ENCODE results near the gene ANKRD26.

ANKRD26 gene

DNA sequence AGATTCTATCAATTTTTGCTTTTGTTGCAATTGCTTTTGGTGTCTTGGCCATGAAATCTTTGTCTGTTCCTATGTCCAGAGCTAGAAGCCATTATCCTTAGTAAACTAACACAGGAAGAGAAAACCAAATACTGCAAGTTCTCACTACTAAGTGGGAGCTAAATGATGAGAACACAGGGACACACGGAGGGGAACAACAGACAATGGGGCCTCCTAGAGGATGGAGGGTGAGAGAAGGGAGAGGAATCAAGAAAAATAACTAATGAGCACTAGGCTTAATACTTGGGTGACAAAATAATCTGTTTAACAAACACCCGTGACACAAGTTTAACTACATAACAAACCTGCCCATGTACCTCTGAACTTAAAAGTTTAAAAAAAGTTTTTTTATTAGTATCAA lies 78.2 kb downstream of the ANKRD26 start:
- H3K27ac ChIP-seq (ENCODE audit: low read length): no peak overlapping the region
- H3K9ac ChIP-seq (ENCODE audit: low read length in 2 of 2): no peak overlapping the region

DNA sequence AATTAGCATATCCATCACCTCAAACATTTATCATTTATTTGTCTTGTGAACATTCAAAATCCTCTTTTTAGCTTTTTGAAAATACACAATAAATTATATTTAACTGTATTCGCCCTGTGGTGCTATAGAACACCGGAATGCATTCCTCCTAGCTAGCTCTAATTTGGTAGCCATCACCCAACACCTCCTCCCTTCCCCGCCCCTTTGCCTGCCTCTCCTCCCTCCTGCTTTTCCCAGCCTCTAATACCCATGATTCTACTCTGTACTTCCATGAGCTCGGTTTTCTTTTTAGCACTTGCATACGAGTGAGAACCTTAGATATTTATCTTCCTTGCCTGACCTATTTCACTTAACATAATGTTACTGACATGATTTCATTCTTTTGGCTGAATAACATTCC lies 80.1 kb downstream of the ANKRD26 start:
- no peak overlapping the region for H3K9ac ChIP-seq (ENCODE audit: low read length in 2 of 2)
- H3K9me3 ChIP-seq (ENCODE audit: control insufficient read depth in 2 of 2, low read length in 2 of 2): no peaks in the 10 kb centered on the region
- peaks cover 0 to 3% of the 10 kb centered on the region in 2 donors for H3K36me3 ChIP-seq (ENCODE audit: control insufficient read depth in 2 of 2, insufficient read depth in 2 of 2, low read length in 2 of 2)
- H3K27me3 ChIP-seq (ENCODE audit: control insufficient read depth in 1 of 2, insufficient read depth in 2 of 2, low read length in 2 of 2): no peaks in the 10 kb centered on the region
- no peak overlapping the region for H3K27ac ChIP-seq (ENCODE audit: low read length)
- H3K4me1 ChIP-seq (ENCODE audit: control insufficient read depth, insufficient read depth, low read length): no peaks in the 10 kb centered on the region
- H3K4me3 ChIP-seq (ENCODE audit: low read length in 2 of 2): no peak overlapping the region

More for the DNA sequence above, 78.2 kb downstream of the ANKRD26 start:
- no peaks in the 10 kb centered on the region for H3K4me1 ChIP-seq (ENCODE audit: control insufficient read depth, insufficient read depth, low read length)
- H3K36me3 ChIP-seq (ENCODE audit: control insufficient read depth in 2 of 2, insufficient read depth in 2 of 2, low read length in 2 of 2): peaks cover 0 to 11% of the 10 kb centered on the region in 2 donors
- H3K27me3 ChIP-seq (ENCODE audit: control insufficient read depth in 1 of 2, insufficient read depth in 2 of 2, low read length in 2 of 2): no peaks in the 10 kb centered on the region
- no peak overlapping the region for H3K4me3 ChIP-seq (ENCODE audit: low read length in 2 of 2)
- no peaks in the 10 kb centered on the region for H3K9me3 ChIP-seq (ENCODE audit: control insufficient read depth in 2 of 2, low read length in 2 of 2)

DNA sequence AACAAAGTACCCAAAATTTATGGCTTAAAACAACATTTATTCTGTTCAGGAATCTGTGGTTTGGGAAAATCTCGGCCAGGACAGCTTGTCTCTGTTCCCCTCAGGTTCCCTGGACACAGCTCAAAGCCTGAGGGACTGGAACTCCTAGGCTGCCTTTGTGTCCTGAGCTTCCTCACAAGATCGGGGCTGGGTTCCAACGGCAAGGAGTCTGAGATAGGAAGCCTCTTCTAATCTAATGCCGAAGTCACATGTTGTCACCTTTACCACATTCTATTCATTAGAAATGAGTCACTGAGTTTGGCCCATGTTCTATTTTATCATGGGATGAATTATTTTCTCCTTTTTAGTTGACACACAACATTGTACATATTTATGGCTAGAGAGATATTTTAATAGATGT lies 80.5 kb downstream of the ANKRD26 start:
- Histone ChIP-seq H3K27me3 (ENCODE audit: control insufficient read depth in 1 of 2, insufficient read depth in 2 of 2, low read length in 2 of 2) (no peaks in the 10 kb centered on the region), H3K9ac (ENCODE audit: low read length in 2 of 2) (no peak overlapping the region), H3K36me3 (ENCODE audit: control insufficient read depth in 2 of 2, insufficient read depth in 2 of 2, low read length in 2 of 2) (peaks cover 0 to 3% of the 10 kb centered on the region in 2 donors), H3K9me3 (ENCODE audit: control insufficient read depth in 2 of 2, low read length in 2 of 2) (no peaks in the 10 kb centered on the region), H3K27ac (ENCODE audit: low read length) (no peak overlapping the region), H3K4me1 (ENCODE audit: control insufficient read depth, insufficient read depth, low read length) (no peaks in the 10 kb centered on the region), H3K4me3 (ENCODE audit: low read length in 2 of 2) (no peak overlapping the region)

DNA sequence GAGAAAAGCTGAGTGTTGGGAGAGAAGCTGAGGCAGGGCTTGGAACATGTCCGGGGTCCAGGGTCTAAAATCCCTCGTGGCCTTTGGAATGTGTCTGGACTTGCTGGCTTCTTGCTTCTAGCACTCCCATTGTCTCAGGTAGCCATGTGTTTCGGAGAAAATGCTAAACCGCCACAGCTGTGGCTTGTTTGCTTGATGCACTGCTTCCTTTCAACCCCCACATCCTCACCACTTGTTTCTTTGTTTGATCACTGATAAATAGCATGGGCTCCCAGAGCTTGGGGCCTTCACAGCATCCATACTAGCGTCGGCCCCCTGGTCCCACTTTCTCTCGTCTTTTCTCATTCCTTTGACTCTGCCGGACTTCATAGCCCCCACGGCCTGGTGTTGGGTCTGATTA lies 102.7 kb downstream of the ANKRD26 start:
- no peak overlapping the region for H3K27ac ChIP-seq (ENCODE audit: low read length)
- no peaks in the 10 kb centered on the region for H3K4me1 ChIP-seq (ENCODE audit: control insufficient read depth, insufficient read depth, low read length)
- H3K36me3 ChIP-seq (ENCODE audit: control insufficient read depth in 2 of 2, insufficient read depth in 2 of 2, low read length in 2 of 2): no peaks in the 10 kb centered on the region
- no peaks in the 10 kb centered on the region for H3K9me3 ChIP-seq (ENCODE audit: control insufficient read depth in 2 of 2, low read length in 2 of 2)
- no peak overlapping the region for H3K4me3 ChIP-seq (ENCODE audit: low read length in 2 of 2)
- H3K27me3 ChIP-seq (ENCODE audit: control insufficient read depth in 1 of 2, insufficient read depth in 2 of 2, low read length in 2 of 2): no peaks in the 10 kb centered on the region
- H3K9ac ChIP-seq (ENCODE audit: low read length in 2 of 2): no peak overlapping the region

DNA sequence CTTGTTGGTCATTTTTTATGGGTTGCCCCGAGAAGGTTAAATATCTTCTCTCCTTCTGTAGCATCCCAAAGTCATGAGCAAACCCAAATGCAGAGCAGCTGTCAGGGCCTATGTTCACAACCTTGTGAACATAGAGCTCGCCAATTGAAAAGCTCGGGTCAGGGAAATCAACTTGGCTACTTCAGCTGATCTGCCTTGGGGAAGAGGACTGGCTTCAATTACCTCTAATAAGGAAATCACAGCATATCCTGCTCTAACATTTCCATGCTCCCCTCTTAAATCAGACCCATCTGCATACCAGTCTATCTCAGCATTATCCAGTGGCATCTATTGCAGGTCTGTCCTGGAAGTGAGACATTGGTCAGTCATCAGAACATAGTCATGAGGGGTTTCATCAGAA lies 105.6 kb downstream of the ANKRD26 start:
- Histone ChIP-seq H3K9ac (ENCODE audit: low read length in 2 of 2) (no peak overlapping the region), H3K4me1 (ENCODE audit: control insufficient read depth, insufficient read depth, low read length) (no peaks in the 10 kb centered on the region), H3K4me3 (ENCODE audit: low read length in 2 of 2) (no peak overlapping the region), H3K9me3 (ENCODE audit: control insufficient read depth in 2 of 2, low read length in 2 of 2) (no peaks in the 10 kb centered on the region), H3K36me3 (ENCODE audit: control insufficient read depth in 2 of 2, insufficient read depth in 2 of 2, low read length in 2 of 2) (no peaks in the 10 kb centered on the region), H3K27ac (ENCODE audit: low read length) (no peak overlapping the region), H3K27me3 (ENCODE audit: control insufficient read depth in 1 of 2, insufficient read depth in 2 of 2, low read length in 2 of 2) (no peaks in the 10 kb centered on the region)

DNA sequence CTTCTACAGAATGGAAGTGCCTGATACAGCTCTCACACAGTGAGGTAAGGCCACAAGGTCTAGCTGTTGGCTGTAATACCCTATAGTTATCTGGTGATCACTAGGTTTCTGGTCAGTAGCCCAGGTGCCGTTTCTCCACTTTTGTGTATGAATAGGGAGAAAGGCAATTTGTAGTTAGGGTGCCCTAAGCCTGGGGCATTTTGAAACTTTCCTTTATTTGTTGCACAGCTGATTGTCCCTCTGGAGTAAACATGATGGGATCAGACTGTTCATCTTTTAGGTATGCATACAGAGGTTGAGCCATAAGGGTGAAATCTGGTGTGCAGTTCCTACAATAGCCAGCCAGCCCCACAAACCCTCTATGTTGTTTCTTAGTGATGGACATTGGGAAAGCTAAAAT lies 112.4 kb downstream of the ANKRD26 start:
- Histone ChIP-seq H3K36me3 (ENCODE audit: control insufficient read depth in 2 of 2, insufficient read depth in 2 of 2, low read length in 2 of 2) (peaks cover 0 to 2% of the 10 kb centered on the region in 2 donors), H3K27me3 (ENCODE audit: control insufficient read depth in 1 of 2, insufficient read depth in 2 of 2, low read length in 2 of 2) (no peaks in the 10 kb centered on the region), H3K9me3 (ENCODE audit: control insufficient read depth in 2 of 2, low read length in 2 of 2) (no peaks in the 10 kb centered on the region), H3K27ac (ENCODE audit: low read length) (no peak overlapping the region), H3K9ac (ENCODE audit: low read length in 2 of 2) (no peak overlapping the region), H3K4me1 (ENCODE audit: control insufficient read depth, insufficient read depth, low read length) (no peaks in the 10 kb centered on the region), H3K4me3 (ENCODE audit: low read length in 2 of 2) (no peak overlapping the region)

DNA sequence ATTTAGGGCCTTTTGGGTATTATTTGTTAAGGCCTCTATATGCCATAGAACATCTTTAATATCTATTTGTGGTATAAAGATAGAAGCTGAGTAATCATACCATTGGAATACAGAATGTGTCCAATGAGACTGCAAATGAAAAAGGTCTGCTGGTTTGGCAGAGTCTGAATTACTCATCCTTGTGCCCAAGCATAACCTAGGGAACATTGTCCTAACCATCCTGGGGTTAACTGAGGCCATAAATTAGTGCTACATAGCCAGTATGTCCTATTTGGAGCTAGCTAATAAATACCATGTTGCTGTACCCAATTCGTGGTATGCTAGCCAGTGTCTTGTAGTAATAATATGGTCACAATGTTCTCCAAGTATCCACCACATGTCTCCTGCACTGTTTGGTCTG lies 117.1 kb downstream of the ANKRD26 start:
- Histone ChIP-seq H3K4me3 (ENCODE audit: low read length in 2 of 2) (no peak overlapping the region), H3K27ac (ENCODE audit: low read length) (no peak overlapping the region), H3K9me3 (ENCODE audit: control insufficient read depth in 2 of 2, low read length in 2 of 2) (no peaks in the 10 kb centered on the region), H3K9ac (ENCODE audit: low read length in 2 of 2) (no peak overlapping the region), H3K27me3 (ENCODE audit: control insufficient read depth in 1 of 2, insufficient read depth in 2 of 2, low read length in 2 of 2) (no peaks in the 10 kb centered on the region), H3K4me1 (ENCODE audit: control insufficient read depth, insufficient read depth, low read length) (no peaks in the 10 kb centered on the region), H3K36me3 (ENCODE audit: control insufficient read depth in 2 of 2, insufficient read depth in 2 of 2, low read length in 2 of 2) (peaks cover 5 to 7% of the 10 kb centered on the region in 2 donors)

DNA sequence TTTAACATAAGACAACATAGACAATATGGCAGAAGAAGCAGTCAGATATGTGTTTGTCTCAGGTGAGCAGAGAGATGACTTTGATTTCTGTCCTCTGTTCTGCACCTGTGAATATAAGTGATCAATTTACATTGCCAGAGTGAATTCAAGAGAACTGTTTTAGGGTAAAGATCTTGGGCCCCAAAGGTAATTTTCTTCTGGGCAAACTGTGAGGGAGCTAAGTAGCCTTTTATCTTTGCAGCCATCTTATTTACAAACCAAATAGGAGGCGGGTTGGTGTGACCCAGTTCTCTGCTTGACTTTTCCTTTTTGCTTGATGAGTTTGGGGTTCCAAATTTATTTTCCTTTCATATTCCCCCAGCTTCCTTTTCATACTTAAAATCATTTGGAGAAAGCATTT lies 118.2 kb downstream of the ANKRD26 start:
- no peak overlapping the region for H3K27ac ChIP-seq (ENCODE audit: low read length)
- H3K36me3 ChIP-seq (ENCODE audit: control insufficient read depth in 2 of 2, insufficient read depth in 2 of 2, low read length in 2 of 2): peaks cover 5 to 7% of the 10 kb centered on the region in 2 donors
- no peaks in the 10 kb centered on the region for H3K9me3 ChIP-seq (ENCODE audit: control insufficient read depth in 2 of 2, low read length in 2 of 2)
- no peaks in the 10 kb centered on the region for H3K4me1 ChIP-seq (ENCODE audit: control insufficient read depth, insufficient read depth, low read length)
- H3K27me3 ChIP-seq (ENCODE audit: control insufficient read depth in 1 of 2, insufficient read depth in 2 of 2, low read length in 2 of 2): no peaks in the 10 kb centered on the region
- no peak overlapping the region for H3K4me3 ChIP-seq (ENCODE audit: low read length in 2 of 2)
- no peak overlapping the region for H3K9ac ChIP-seq (ENCODE audit: low read length in 2 of 2)

DNA sequence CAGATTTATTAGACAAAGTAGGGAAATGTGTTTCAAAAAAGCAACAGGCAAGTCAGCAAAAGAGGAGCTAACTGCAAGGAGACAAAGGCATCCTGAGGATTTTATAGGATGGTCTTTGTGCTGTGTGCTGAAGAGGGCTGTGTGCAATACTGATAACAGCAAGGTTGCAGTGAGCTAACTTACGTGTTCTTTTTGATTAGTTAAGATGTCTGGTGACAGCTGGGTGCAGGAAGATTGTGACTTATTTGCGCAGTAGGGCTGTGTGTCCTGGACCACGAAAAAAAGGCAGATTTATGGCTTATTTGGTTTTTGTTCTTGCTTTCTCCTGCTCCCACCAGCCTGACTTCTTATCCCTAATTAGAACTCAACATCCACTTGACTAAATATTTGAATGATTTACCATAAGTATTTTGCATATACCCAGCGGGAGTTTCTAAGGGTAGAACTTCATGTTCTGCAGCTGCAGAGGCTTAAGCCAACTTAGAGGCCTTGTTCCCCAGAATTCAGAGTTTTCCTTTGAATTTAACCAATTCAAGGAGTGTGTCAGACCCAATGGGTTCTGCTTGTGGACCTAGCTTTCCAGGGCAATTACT lies 119.0 kb downstream of the ANKRD26 start:
- Histone ChIP-seq H3K27ac (ENCODE audit: low read length) (no peak overlapping the region), H3K4me3 (ENCODE audit: low read length in 2 of 2) (no peak overlapping the region), H3K9ac (ENCODE audit: low read length in 2 of 2) (no peak overlapping the region), H3K4me1 (ENCODE audit: control insufficient read depth, insufficient read depth, low read length) (no peaks in the 10 kb centered on the region), H3K36me3 (ENCODE audit: control insufficient read depth in 2 of 2, insufficient read depth in 2 of 2, low read length in 2 of 2) (peaks cover 5 to 7% of the 10 kb centered on the region in 2 donors), H3K27me3 (ENCODE audit: control insufficient read depth in 1 of 2, insufficient read depth in 2 of 2, low read length in 2 of 2) (no peaks in the 10 kb centered on the region), H3K9me3 (ENCODE audit: control insufficient read depth in 2 of 2, low read length in 2 of 2) (no peaks in the 10 kb centered on the region)

DNA sequence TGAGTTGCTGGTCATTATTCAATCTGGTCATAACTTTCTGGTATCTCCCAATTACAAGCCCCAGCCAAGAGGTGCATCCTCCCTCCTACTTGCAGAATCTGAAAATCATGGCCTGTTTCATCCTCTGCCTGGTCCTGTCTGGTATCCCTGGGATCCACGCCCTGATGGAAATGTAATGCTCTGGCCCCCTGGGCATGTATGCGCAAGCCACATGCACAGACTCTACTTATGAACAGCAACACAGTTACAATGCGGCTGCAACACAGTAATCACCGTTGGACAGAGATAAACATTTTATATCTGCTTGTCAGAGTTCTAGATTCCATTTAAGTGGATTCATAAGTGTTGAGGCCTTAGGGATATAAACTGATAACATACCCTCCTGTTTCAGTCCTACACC lies 121.8 kb downstream of the ANKRD26 start:
- H3K4me3 ChIP-seq (ENCODE audit: low read length in 2 of 2): no peak overlapping the region
- no peaks in the 10 kb centered on the region for H3K4me1 ChIP-seq (ENCODE audit: control insufficient read depth, insufficient read depth, low read length)
- no peaks in the 10 kb centered on the region for H3K27me3 ChIP-seq (ENCODE audit: control insufficient read depth in 1 of 2, insufficient read depth in 2 of 2, low read length in 2 of 2)
- no peak overlapping the region for H3K27ac ChIP-seq (ENCODE audit: low read length)
- H3K9ac ChIP-seq (ENCODE audit: low read length in 2 of 2): no peak overlapping the region
- H3K36me3 ChIP-seq (ENCODE audit: control insufficient read depth in 2 of 2, insufficient read depth in 2 of 2, low read length in 2 of 2): peaks cover 5% of the 10 kb centered on the region in 2 donors
- no peaks in the 10 kb centered on the region for H3K9me3 ChIP-seq (ENCODE audit: control insufficient read depth in 2 of 2, low read length in 2 of 2)

DNA sequence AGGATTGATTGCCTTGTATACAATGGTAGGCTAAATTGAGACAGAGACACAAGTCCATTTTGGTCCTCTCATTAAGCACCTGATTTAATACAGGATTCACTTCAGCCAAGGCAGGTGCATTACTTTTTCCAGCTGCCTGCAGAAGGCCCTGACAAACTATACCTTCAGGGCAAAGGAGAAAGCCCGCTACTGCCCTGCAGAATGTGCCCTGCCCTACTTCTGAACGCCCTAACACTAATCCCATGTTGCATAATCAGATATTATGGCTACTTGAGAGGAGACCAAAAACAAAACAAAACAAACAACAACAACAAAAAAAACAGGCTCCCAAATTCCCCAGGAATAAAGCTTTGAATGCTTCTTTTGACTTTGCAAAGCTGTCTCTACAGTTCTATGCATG lies 122.7 kb downstream of the ANKRD26 start:
- Histone ChIP-seq H3K36me3 (ENCODE audit: control insufficient read depth in 2 of 2, insufficient read depth in 2 of 2, low read length in 2 of 2) (peaks cover 5% of the 10 kb centered on the region in 2 donors), H3K27me3 (ENCODE audit: control insufficient read depth in 1 of 2, insufficient read depth in 2 of 2, low read length in 2 of 2) (no peaks in the 10 kb centered on the region), H3K4me3 (ENCODE audit: low read length in 2 of 2) (no peak overlapping the region), H3K9me3 (ENCODE audit: control insufficient read depth in 2 of 2, low read length in 2 of 2) (no peaks in the 10 kb centered on the region), H3K9ac (ENCODE audit: low read length in 2 of 2) (no peak overlapping the region), H3K4me1 (ENCODE audit: control insufficient read depth, insufficient read depth, low read length) (no peaks in the 10 kb centered on the region), H3K27ac (ENCODE audit: low read length) (no peak overlapping the region)

All from stomach smooth muscle (tissue), 2 donors.